ENCODE data around the gene CAMK2A.

DNA sequence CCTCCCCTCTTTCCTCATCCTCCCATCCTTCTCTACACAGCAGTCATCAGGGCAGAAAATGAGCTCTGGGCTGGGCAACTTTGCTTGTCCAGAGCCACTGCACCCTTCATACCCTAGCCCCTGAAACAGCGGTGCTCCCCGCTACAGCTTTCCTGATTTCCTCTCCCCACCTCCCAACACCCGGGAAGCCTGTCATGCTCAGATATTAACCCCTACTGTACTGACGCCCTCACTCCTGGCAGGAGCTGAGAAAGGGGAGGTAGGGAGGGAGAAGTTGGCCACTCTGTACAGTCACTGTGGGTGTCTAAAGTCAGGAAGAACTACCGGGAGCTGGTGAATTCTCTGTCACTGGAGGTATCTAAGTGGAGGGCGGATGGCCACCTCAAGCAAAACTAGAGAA lies 782 bp downstream of the CAMK2A start:
- TF ChIP-seq, protein P1, sequence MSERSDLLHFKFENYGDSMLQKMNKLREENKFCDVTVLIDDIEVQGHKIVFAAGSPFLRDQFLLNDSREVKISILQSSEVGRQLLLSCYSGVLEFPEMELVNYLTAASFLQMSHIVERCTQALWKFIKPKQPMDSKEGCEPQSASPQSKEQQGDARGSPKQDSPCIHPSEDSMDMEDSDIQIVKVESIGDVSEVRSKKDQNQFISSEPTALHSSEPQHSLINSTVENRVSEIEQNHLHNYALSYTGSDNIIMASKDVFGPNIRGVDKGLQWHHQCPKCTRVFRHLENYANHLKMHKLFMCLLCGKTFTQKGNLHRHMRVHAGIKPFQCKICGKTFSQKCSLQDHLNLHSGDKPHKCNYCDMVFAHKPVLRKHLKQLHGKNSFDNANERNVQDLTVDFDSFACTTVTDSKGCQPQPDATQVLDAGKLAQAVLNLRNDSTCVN (tag by site-specific recombination; optimal IDR thresholded peaks at IDR 0.05) = no peak
- TF ChIP-seq, protein P2, sequence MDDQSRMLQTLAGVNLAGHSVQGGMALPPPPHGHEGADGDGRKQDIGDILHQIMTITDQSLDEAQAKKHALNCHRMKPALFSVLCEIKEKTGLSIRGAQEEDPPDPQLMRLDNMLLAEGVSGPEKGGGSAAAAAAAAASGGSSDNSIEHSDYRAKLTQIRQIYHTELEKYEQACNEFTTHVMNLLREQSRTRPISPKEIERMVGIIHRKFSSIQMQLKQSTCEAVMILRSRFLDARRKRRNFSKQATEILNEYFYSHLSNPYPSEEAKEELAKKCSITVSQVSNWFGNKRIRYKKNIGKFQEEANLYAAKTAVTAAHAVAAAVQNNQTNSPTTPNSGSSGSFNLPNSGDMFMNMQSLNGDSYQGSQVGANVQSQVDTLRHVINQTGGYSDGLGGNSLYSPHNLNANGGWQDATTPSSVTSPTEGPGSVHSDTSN (CRISPR knock-in tag; IDR thresholded peaks at IDR 0.05) = no peak
- TF ChIP-seq BCL11A (tag by site-specific recombination; IDR thresholded peaks at IDR 0.05; ENCODE audit: low read depth) = no peak
- TF ChIP-seq ZNF837 (tag by site-specific recombination; IDR thresholded peaks at IDR 0.05) = no peak
- no peak for TF ChIP-seq ZNF24 (tag by site-specific recombination; IDR thresholded peaks at IDR 0.05)
- TF ChIP-seq, protein P3, sequence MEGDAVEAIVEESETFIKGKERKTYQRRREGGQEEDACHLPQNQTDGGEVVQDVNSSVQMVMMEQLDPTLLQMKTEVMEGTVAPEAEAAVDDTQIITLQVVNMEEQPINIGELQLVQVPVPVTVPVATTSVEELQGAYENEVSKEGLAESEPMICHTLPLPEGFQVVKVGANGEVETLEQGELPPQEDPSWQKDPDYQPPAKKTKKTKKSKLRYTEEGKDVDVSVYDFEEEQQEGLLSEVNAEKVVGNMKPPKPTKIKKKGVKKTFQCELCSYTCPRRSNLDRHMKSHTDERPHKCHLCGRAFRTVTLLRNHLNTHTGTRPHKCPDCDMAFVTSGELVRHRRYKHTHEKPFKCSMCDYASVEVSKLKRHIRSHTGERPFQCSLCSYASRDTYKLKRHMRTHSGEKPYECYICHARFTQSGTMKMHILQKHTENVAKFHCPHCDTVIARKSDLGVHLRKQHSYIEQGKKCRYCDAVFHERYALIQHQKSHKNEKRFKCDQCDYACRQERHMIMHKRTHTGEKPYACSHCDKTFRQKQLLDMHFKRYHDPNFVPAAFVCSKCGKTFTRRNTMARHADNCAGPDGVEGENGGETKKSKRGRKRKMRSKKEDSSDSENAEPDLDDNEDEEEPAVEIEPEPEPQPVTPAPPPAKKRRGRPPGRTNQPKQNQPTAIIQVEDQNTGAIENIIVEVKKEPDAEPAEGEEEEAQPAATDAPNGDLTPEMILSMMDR (tag by site-specific recombination; IDR thresholded peaks at IDR 0.05) = no peak
- TF ChIP-seq HOXA7 (CRISPR knock-in tag; IDR thresholded peaks at IDR 0.05; ENCODE audit: borderline replicate concordance) = no peak
- no peak for TF ChIP-seq KLF9 (tag by site-specific recombination; IDR thresholded peaks at IDR 0.05; ENCODE audit: low read depth)
- TF ChIP-seq, protein P4, sequence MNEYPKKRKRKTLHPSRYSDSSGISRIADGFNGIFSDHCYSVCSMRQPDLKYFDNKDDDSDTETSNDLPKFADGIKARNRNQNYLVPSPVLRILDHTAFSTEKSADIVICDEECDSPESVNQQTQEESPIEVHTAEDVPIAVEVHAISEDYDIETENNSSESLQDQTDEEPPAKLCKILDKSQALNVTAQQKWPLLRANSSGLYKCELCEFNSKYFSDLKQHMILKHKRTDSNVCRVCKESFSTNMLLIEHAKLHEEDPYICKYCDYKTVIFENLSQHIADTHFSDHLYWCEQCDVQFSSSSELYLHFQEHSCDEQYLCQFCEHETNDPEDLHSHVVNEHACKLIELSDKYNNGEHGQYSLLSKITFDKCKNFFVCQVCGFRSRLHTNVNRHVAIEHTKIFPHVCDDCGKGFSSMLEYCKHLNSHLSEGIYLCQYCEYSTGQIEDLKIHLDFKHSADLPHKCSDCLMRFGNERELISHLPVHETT (tag by site-specific recombination; IDR thresholded peaks at IDR 0.05) = no peak
- TF ChIP-seq ZNF157 (tag by site-specific recombination; IDR thresholded peaks at IDR 0.05) = no peak

Measured in HEK293 (cell line).